ENCODE measurements around the gene PTPN14.

DNA sequence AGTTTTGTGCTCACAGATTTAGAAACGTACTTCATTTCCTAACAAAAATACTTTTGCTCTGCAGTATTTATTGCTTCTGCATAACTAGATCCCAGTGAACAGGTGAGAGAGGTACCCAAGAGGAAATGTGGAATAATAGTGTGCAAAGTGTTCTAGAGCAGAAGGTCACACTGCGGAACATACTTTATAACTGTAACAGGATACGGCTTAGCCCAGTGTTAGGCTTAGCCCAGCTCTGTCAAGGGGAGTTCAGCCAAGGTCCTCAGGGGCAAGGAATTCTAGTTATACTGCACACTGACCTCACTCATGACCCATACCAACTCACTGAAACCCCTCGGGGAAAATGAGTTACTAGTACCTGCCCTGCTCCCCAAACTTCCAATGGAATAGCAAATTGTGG is 55.3 kb downstream of the PTPN14 start:
- no peak for TF ChIP-seq HDGF (IDR thresholded peaks at IDR 0.05; ENCODE audit: borderline replicate concordance)
- no peak for TF ChIP-seq FOXM1 (IDR thresholded peaks at IDR 0.05; ENCODE audit: borderline replicate concordance)
- no peak for TF ChIP-seq FOXK2 (IDR thresholded peaks at IDR 0.05)
- TF ChIP-seq BHLHE40 (IDR thresholded peaks at IDR 0.05; ENCODE audit: borderline replicate concordance) = no peak
- TF ChIP-seq SP1 (IDR thresholded peaks at IDR 0.05) = no peak
- TF ChIP-seq, protein P1, sequence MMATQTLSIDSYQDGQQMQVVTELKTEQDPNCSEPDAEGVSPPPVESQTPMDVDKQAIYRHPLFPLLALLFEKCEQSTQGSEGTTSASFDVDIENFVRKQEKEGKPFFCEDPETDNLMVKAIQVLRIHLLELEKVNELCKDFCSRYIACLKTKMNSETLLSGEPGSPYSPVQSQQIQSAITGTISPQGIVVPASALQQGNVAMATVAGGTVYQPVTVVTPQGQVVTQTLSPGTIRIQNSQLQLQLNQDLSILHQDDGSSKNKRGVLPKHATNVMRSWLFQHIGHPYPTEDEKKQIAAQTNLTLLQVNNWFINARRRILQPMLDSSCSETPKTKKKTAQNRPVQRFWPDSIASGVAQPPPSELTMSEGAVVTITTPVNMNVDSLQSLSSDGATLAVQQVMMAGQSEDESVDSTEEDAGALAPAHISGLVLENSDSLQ (IDR thresholded peaks at IDR 0.05) = no peak
